OCI-LY1 (cell line): ENCODE results near the gene GOLIM4.

Experiments used
- H2AFZ ChIP-seq: fragments of 200-600 bp; sonication (generic), shearing (Covaris generic); 2 replicates; pipeline ENCODE4 v1.6.0; 2014; ENCODE audit warnings: antibody characterized with exemption, mild to moderate bottlenecking, low read length
- H3F3A ChIP-seq: fragments of 200-600 bp; sonication (generic), shearing (Covaris generic); 2 replicates; pipeline ENCODE4 v1.6.0; 2014; ENCODE audit warnings: mild to moderate bottlenecking, antibody characterized with exemption, low read length, moderate library complexity; ENCODE audit not compliant: insufficient read depth
- H3K27ac ChIP-seq: fragments of 200-600 bp; sonication (generic); 2 replicates; pipeline ENCODE4 v1.5.1; 2014; ENCODE audit warnings: low read length, mixed run types, mild to moderate bottlenecking, low read depth; ENCODE audit not compliant: poor library complexity, severe bottlenecking
- H3K27me3 ChIP-seq: fragments of 200-600 bp; sonication (generic); 2 replicates; pipeline ENCODE4 v1.6.0; 2014; ENCODE audit warnings: antibody characterized with exemption, mild to moderate bottlenecking, low read length, moderate library complexity; ENCODE audit not compliant: insufficient read depth
- H3K36me3 ChIP-seq: fragments of 200-600 bp; sonication (generic); 2 replicates; pipeline ENCODE4 v1.6.1; 2014; ENCODE audit warnings: mild to moderate bottlenecking, antibody characterized with exemption, low read length, moderate library complexity, mixed read lengths; ENCODE audit not compliant: insufficient read depth
- H3K4me1 ChIP-seq: fragments of 200-600 bp; sonication (generic); 2 replicates; pipeline ENCODE4 v1.5.1; 2014; ENCODE audit warnings: mild to moderate bottlenecking, low read length, moderate library complexity; ENCODE audit not compliant: insufficient read depth, severe bottlenecking
- H3K4me2 ChIP-seq: fragments of 200-600 bp; sonication (generic), shearing (Covaris generic); 2 replicates; pipeline ENCODE4 v1.6.1; 2014; ENCODE audit warnings: low read length
- H3K4me3 ChIP-seq: fragments of 200-600 bp; sonication (generic); 2 replicates; pipeline ENCODE4 v1.5.1; 2014; ENCODE audit warnings: low read length, low read depth, mild to moderate bottlenecking, mixed read lengths; ENCODE audit not compliant: poor library complexity, severe bottlenecking
- H3K79me2 ChIP-seq: fragments of 200-600 bp; shearing (Covaris generic); 2 replicates; pipeline ENCODE4 v1.6.1; 2016; ENCODE audit warnings: mixed run types, low read length, mixed read lengths; ENCODE audit not compliant: insufficient read depth
- H3K9ac ChIP-seq: fragments of 200-600 bp; sonication (generic), shearing (Covaris generic); 2 replicates; pipeline ENCODE4 v1.6.1; 2014; ENCODE audit warnings: mild to moderate bottlenecking, low read length, mixed read lengths
- H3K9me2 ChIP-seq: fragments of 200-600 bp; sonication (generic), shearing (Covaris generic); 2 replicates; pipeline ENCODE4 v1.6.1; 2014; ENCODE audit warnings: low read depth, mild to moderate bottlenecking, low read length, mixed read lengths
- H3K9me3 ChIP-seq: fragments of 200-600 bp; shearing (Covaris generic); 2 replicates; pipeline ENCODE4 v1.6.1; 2014; ENCODE audit warnings: low read length, mixed read lengths
- H4K20me1 ChIP-seq: fragments of 200-600 bp; sonication (generic), shearing (Covaris generic); 2 replicates; pipeline ENCODE4 v1.6.0; 2016; ENCODE audit warnings: mild to moderate bottlenecking, low read length; ENCODE audit not compliant: insufficient read depth
- EZH2 ChIP-seq: fragments of 200-600 bp; sonication (generic), shearing (Covaris generic); IDR thresholded peaks from 2 replicates; pipeline ENCODE4 v1.8.0; 2017; ENCODE audit warnings: borderline replicate concordance, mixed run types, mild to moderate bottlenecking, antibody characterized with exemption, low read length, moderate library complexity, mixed read lengths
- TF ChIP-seq, protein P1 (sequence below): fragments of 200-600 bp; sonication (generic), shearing (Covaris generic); IDR thresholded peaks from 2 replicates; pipeline ENCODE4 v1.5.1; 2017; ENCODE audit warnings: mild to moderate bottlenecking, antibody characterized with exemption, low read length, moderate library complexity, mixed read lengths

The GOLIM4 gene

DNA sequence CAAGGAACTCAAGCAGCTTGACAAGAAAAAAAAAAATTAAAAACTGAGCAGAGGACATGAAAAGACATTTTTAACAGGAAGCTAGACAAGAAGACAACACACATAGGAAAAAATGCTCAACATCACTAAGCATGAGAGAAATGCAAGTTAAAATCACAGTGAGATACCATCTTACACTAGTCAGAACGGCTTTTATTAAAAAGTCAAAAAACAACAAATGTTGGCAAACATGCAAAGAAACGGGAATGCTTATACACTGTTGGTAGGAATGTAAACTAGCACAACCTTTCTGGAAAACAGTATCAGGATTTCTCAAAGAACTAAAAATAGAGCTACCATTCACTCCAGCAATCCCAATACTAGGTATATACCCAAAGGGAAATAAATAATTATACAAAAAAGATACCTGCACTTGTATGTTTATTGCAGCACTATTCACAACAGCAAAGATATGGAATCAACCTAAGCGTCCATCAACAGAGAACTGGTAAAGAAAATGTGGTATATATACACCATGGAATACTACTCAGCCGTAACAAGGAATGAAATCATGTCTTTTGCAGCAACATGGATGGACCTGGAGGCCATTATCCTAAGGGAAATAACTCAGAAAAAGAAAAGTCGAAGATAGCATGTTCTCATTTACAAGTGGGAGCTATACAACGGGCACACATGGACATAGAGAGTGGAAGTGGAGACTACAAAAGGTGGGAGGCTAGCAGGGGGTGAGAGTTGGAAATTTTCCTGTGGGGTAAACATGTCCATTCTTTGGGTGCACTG lies 5.2 kb downstream of the GOLIM4 start:
- H3K27ac ChIP-seq: peak overlapping the region; percentile 79
- peak overlapping the region; percentile 7; the same call in 1 of the 2 replicates for H3K9ac ChIP-seq
- peak overlapping the region; percentile 14; the same call in 1 of the 2 replicates for H3K4me2 ChIP-seq
- H3K27me3 ChIP-seq: no peaks in the 10 kb centered on the region
- H2AFZ ChIP-seq: no peak overlapping the region
- H3F3A ChIP-seq: peaks cover 10% of the 10 kb centered on the region; the same call in 1 of the 2 replicates
- no peak for TF ChIP-seq EZH2
- TF ChIP-seq, protein P1, sequence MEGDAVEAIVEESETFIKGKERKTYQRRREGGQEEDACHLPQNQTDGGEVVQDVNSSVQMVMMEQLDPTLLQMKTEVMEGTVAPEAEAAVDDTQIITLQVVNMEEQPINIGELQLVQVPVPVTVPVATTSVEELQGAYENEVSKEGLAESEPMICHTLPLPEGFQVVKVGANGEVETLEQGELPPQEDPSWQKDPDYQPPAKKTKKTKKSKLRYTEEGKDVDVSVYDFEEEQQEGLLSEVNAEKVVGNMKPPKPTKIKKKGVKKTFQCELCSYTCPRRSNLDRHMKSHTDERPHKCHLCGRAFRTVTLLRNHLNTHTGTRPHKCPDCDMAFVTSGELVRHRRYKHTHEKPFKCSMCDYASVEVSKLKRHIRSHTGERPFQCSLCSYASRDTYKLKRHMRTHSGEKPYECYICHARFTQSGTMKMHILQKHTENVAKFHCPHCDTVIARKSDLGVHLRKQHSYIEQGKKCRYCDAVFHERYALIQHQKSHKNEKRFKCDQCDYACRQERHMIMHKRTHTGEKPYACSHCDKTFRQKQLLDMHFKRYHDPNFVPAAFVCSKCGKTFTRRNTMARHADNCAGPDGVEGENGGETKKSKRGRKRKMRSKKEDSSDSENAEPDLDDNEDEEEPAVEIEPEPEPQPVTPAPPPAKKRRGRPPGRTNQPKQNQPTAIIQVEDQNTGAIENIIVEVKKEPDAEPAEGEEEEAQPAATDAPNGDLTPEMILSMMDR: no peak
- H3K9me2 ChIP-seq: no peaks in the 10 kb centered on the region
- H3K79me2 ChIP-seq: peaks cover 81% of the 10 kb centered on the region
- peaks cover 86% of the 10 kb centered on the region for H3K4me1 ChIP-seq
- H3K36me3 ChIP-seq: no peaks in the 10 kb centered on the region
- H4K20me1 ChIP-seq: no peaks in the 10 kb centered on the region
- no peak overlapping the region for H3K4me3 ChIP-seq
- H3K9me3 ChIP-seq: no peaks in the 10 kb centered on the region

DNA sequence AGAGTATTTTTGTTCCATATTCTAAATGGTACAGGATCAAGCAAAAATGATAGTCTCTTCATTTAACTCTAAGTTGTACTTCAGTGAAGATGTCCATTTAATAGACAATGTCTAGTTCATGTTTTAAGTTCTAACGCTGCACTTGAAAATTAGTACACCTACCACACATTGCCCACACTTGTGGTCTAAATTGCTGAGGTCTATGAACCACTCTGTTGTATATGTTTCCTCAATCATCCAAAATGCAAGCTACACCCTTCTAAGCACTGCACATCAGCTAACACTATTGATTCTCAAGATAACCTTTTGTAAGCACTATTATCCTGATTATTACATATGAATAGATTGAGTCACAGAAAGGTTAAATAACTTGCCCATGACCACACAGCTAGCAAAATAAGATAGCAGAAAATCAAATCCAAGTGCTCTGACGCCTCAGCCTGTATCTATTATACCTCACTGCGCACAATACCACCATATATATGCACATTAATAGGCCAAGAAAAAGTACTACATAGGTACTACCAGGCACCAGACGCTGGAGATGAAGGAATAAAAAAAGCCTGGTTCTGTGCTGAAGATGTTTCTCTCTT lies 6.4 kb downstream of the GOLIM4 start:
- no peaks in the 10 kb centered on the region for H4K20me1 ChIP-seq
- H3K36me3 ChIP-seq: no peaks in the 10 kb centered on the region
- no peaks in the 10 kb centered on the region for H3K9me3 ChIP-seq
- no peak overlapping the region for H3K9ac ChIP-seq
- peak overlapping the region; percentile 79 for H3K27ac ChIP-seq
- H3K4me2 ChIP-seq: peak overlapping the region; percentile 54
- H3K9me2 ChIP-seq: no peaks in the 10 kb centered on the region
- peaks cover 92% of the 10 kb centered on the region for H3K4me1 ChIP-seq
- peaks cover 92% of the 10 kb centered on the region for H3K79me2 ChIP-seq
- H3F3A ChIP-seq: peaks cover 10% of the 10 kb centered on the region; the same call in 1 of the 2 replicates
- no peaks in the 10 kb centered on the region for H3K27me3 ChIP-seq
- H2AFZ ChIP-seq: no peak overlapping the region
- TF ChIP-seq, protein P1: no peak
- no peak for TF ChIP-seq EZH2
- no peak overlapping the region for H3K4me3 ChIP-seq

DNA sequence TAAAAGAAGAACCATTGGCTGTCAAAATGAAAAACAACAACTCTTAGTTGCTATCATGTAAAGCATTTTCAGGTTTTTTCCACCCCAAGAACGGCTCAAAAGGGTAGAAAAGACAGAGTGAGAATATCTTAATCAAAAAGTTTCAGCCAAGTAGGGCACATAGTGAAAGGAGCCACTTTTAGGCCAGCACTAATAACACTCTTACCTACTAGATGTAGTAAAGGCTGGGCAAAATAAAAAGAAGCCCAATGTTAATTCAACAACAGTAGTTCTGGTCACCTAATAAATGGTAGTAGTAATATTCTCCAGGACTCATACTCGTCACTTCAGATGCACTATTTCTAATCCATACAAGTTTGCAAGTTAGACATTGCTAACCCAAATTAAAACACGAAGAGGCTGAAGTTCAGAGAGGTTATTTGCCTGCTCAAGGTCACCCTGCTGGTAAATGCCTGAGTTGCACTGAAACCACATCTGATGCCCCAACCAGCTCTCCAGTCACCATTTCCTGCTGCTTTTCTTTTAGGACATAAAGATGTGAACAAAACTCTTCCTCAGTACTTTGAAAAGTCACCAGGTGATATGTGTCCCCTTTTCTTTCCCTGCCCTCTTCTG lies 7.5 kb downstream of the GOLIM4 start:
- Histone ChIP-seq H3K36me3 (no peaks in the 10 kb centered on the region), H3K9me3 (no peaks in the 10 kb centered on the region), H3K9me2 (no peaks in the 10 kb centered on the region), H3K4me3 (peak overlapping the region; percentile 15), H3K4me1 (peaks cover 82% of the 10 kb centered on the region), H3F3A (peaks cover 10% of the 10 kb centered on the region; the same call in 1 of the 2 replicates), H4K20me1 (no peaks in the 10 kb centered on the region), H3K4me2 (peak overlapping the region; percentile 54), H3K9ac (peak overlapping the region; percentile 10), H3K27me3 (no peaks in the 10 kb centered on the region), H2AFZ (no peak overlapping the region), H3K79me2 (peaks cover 85% of the 10 kb centered on the region), H3K27ac (peak overlapping the region; percentile 79)
- TF ChIP-seq, protein P1: peak; percentile 75
- TF ChIP-seq EZH2: no peak
